ENCODE data around the gene RPS26. TPM values are rescaled to one million over a fixed set of nuclear protein-coding genes. Genes with fewer than 3 reads are reported as not detected.
"Not testable (repeated sequence)": the region's sequence is repeated elsewhere in the genome, so short reads cannot be mapped to it uniquely, and the experiment has no call there.

The RPS26 gene
- total RNA-seq, 1 experiment from 2014 or later: 77.2 TPM

DNA sequence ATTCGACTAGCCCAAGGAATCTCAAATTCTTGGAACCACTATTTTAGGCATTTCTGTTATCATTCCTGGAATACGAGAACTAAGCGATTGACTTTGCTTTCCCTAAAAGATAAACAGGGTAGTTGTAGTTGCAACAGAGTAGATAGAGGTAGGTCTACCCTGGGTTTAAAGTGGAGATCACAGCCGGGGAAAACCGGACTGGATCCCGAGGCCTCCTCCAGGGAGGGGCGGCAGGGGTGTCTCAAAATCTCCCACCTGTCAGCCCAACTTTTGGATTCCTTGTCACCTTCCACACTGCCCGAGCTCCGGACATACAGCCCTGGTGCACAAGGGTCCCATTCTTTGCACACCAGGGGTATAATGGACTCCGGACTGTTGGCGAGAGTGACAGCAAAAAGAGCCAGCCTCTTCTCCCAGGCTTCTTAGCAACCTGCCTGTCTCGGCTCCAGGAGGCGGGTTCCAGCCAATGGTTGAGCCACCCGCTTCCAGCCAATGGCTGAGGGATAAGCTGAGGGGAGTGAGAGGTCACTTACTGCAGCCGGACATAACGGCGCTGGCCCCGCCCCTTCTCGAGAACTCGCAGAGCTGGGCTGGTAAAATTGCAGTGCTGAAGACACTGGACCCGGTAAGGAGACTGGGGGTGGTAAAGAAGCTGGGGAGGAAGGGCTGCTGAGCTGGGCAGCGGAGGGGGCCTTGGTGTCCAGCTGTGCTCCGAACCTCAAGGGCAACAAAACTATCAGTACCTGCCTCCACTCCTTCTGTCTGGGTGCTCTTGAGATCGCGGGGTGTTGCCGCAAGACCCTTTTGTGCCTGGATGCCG, 44.8 kb upstream of the RPS26 start, which contains the start of gene SUOX:
Gene SUOX, plus strand, starts transcription at position 562 of the 820 bp plus-strand sequence. CDS start 4,946 bp downstream, outside the sequence.
- ChIA-PET CTCF (interaction anchor here (0.6 to 3.3 kb wide), 38 partner anchors 8 to 290 kb away, joined by 3 to 68 read pairs (median 4); partner anchors contain the start of genes DNAJC14, ERBB3, ESYT1 and IKZF4), POLR2A (interaction anchor here (0.6 to 2.4 kb wide), 6 partner anchors 10 to 121 kb away, joined by 3 to 20 read pairs (median 6); partner anchors contain the start of genes RAB5B and ZC3H10)
- ATAC-seq: peak; percentile 99
- Mint-ChIP-seq H3K4me1 (0 out of 2 replicates have a peak, but pooled peaks cover 7% of the 10 kb centered on the region), H3K4me3 (peak within 1 kb of the TSS; percentile 95), H3K27ac (peak within 1 kb of the TSS; percentile 96), H3K9me3 (no peaks in the 10 kb centered on the region), H3K27me3 (ENCODE audit: low read depth) (no peaks in the 10 kb centered on the region), H3K36me3 (peaks cover 28% of the 10 kb centered on the region)
- peak; percentile 96 for DNase-seq (ENCODE audit: low spot score)
- TF ChIP-seq ETV6 (CRISPR knock-in tag; IDR thresholded peaks at IDR 0.05) (peak; percentile 83), NR3C1 (CRISPR knock-in tag; conservative IDR thresholded peaks at IDR 0.05; ENCODE audit: low read depth) (no peak), ZNF416 (CRISPR knock-in tag; IDR thresholded peaks at IDR 0.05) (peak; percentile 77; the same call in 1 of the 2 replicates), ESRRA (CRISPR knock-in tag; IDR thresholded peaks at IDR 0.05; ENCODE audit: borderline replicate concordance) (0 out of 2 replicates have a peak, but pooled peaks have one; percentile 62), NFYB (CRISPR knock-in tag; conservative IDR thresholded peaks at IDR 0.05; ENCODE audit: low read depth) (peak; percentile 56), KAT7 (CRISPR knock-in tag; IDR thresholded peaks at IDR 0.05; ENCODE audit: borderline replicate concordance) (0 out of 2 replicates have a peak, but pooled peaks have one; percentile 34), ZNF671 (CRISPR knock-in tag; IDR thresholded peaks at IDR 0.05) (no peak; the same call in 1 of the 2 replicates), ZNF232 (CRISPR knock-in tag; IDR thresholded peaks at IDR 0.05) (0 out of 2 replicates have a peak, but pooled peaks have one; percentile 47)
- TF ChIP-seq, protein P1, sequence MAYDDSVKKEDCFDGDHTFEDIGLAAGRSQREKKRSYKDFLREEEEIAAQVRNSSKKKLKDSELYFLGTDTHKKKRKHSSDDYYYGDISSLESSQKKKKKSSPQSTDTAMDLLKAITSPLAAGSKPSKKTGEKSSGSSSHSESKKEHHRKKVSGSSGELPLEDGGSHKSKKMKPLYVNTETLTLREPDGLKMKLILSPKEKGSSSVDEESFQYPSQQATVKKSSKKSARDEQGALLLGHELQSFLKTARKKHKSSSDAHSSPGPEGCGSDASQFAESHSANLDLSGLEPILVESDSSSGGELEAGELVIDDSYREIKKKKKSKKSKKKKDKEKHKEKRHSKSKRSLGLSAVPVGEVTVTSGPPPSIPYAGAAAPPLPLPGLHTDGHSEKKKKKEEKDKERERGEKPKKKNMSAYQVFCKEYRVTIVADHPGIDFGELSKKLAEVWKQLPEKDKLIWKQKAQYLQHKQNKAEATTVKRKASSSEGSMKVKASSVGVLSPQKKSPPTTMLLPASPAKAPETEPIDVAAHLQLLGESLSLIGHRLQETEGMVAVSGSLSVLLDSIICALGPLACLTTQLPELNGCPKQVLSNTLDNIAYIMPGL (CRISPR knock-in tag; IDR thresholded peaks at IDR 0.05): no peak
- TF ChIP-seq, protein P2, sequence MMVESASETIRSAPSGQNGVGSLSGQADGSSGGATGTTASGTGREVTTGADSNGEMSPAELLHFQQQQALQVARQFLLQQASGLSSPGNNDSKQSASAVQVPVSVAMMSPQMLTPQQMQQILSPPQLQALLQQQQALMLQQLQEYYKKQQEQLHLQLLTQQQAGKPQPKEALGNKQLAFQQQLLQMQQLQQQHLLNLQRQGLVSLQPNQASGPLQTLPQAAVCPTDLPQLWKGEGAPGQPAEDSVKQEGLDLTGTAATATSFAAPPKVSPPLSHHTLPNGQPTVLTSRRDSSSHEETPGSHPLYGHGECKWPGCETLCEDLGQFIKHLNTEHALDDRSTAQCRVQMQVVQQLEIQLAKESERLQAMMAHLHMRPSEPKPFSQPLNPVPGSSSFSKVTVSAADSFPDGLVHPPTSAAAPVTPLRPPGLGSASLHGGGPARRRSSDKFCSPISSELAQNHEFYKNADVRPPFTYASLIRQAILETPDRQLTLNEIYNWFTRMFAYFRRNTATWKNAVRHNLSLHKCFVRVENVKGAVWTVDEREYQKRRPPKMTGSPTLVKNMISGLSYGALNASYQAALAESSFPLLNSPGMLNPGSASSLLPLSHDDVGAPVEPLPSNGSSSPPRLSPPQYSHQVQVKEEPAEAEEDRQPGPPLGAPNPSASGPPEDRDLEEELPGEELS (CRISPR knock-in tag; IDR thresholded peaks at IDR 0.05): peak; percentile 47; the same call in 1 of the 2 replicates
- TF ChIP-seq, protein P3, sequence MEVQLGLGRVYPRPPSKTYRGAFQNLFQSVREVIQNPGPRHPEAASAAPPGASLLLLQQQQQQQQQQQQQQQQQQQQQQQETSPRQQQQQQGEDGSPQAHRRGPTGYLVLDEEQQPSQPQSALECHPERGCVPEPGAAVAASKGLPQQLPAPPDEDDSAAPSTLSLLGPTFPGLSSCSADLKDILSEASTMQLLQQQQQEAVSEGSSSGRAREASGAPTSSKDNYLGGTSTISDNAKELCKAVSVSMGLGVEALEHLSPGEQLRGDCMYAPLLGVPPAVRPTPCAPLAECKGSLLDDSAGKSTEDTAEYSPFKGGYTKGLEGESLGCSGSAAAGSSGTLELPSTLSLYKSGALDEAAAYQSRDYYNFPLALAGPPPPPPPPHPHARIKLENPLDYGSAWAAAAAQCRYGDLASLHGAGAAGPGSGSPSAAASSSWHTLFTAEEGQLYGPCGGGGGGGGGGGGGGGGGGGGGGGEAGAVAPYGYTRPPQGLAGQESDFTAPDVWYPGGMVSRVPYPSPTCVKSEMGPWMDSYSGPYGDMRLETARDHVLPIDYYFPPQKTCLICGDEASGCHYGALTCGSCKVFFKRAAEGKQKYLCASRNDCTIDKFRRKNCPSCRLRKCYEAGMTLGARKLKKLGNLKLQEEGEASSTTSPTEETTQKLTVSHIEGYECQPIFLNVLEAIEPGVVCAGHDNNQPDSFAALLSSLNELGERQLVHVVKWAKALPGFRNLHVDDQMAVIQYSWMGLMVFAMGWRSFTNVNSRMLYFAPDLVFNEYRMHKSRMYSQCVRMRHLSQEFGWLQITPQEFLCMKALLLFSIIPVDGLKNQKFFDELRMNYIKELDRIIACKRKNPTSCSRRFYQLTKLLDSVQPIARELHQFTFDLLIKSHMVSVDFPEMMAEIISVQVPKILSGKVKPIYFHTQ (CRISPR knock-in tag; IDR thresholded peaks at IDR 0.05): 0 out of 2 replicates have a peak, but pooled peaks have one; percentile 50

DNA sequence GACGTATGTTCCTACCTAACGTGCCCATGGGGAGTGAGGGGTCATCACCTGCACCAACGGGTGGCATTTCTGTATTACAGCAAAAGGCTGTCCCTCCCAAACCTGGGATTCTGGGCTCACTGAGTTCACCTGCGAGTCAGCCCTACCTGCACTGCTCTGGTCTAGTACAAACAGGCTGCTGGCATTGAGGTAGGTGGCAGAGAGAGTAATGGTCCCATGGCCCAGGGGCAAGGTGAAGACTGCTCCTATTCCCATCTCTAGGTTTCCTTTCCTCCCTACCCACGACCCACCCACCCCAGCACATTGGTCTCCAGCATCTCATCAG, 44.2 kb upstream of the RPS26 start:
- ChIA-PET POLR2A (interaction anchor here (0.6 to 2.4 kb wide), 6 partner anchors 10 to 121 kb away, joined by 3 to 20 read pairs (median 6); partner anchors contain the start of genes RAB5B and ZC3H10), CTCF (interaction anchor here (0.6 to 3.3 kb wide), 30 partner anchors 9 to 290 kb away, joined by 3 to 68 read pairs (median 4); partner anchors contain the start of genes DNAJC14, ERBB3, ESYT1 and IKZF4)
- DNase-seq (ENCODE audit: low spot score) (no peak), ATAC-seq (peak; percentile 23)
- Mint-ChIP-seq H3K27me3 (ENCODE audit: low read depth) (no peaks in the 10 kb centered on the region), H3K4me1 (0 out of 2 replicates have a peak, but pooled peaks cover 7% of the 10 kb centered on the region), H3K4me3 (peak overlapping the region; percentile 95), H3K9me3 (no peaks in the 10 kb centered on the region), H3K27ac (peak overlapping the region; percentile 91), H3K36me3 (peaks cover 28% of the 10 kb centered on the region)
- TF ChIP-seq SP1 (CRISPR knock-in tag; conservative IDR thresholded peaks at IDR 0.05) (no peak), ZNF121 (CRISPR knock-in tag; IDR thresholded peaks at IDR 0.05) (0 out of 2 replicates have a peak, but pooled peaks have one; percentile 19), ETV6 (CRISPR knock-in tag; IDR thresholded peaks at IDR 0.05) (0 out of 2 replicates have a peak, but pooled peaks have one; percentile 9), SOX15 (CRISPR knock-in tag; IDR thresholded peaks at IDR 0.05) (no peak), FOXJ3 (CRISPR knock-in tag; IDR thresholded peaks at IDR 0.05; ENCODE audit: borderline replicate concordance) (no peak)
- TF ChIP-seq, protein P3 (CRISPR knock-in tag; IDR thresholded peaks at IDR 0.05): no peak
- TF ChIP-seq, protein P2 (CRISPR knock-in tag; IDR thresholded peaks at IDR 0.05): no peak

DNA sequence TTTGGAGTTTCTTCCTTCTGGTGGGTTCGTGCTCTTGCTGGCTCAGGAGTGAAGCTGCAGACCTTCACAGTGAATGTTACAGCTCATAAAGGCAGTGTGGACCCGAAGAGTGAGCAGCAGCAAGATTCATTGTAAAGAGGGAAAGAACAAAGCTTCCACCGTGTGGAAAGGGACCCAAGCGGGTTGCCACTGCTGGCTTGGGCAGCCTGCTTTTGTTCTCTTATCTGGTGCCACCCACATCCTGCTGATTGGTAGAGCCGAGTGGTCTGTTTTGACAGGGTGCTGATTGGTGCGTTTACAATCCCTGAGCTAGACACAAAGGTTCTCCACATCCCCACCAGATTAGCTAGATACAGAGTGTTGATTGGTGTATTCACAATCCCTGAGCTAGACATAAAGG, 42.2 kb upstream of the RPS26 start:
- Mint-ChIP-seq H3K27ac (peak overlapping the region; percentile 83), H3K36me3 (peaks cover 34% of the 10 kb centered on the region)
- H3K4me3 Mint-ChIP-seq; ATAC-seq; H3K4me1 Mint-ChIP-seq; DNase-seq (ENCODE audit: low spot score); H3K9me3 Mint-ChIP-seq; H3K27me3 Mint-ChIP-seq (ENCODE audit: low read depth): not testable (repeated sequence)
- POLR2A ChIA-PET: interaction anchor here (1.5 kb wide), 1 partner anchor 25 kb away, joined by 3 read pairs; the partner anchor contains the start of gene RAB5B
- CTCF ChIA-PET: interaction anchor here (0.6 to 0.7 kb wide), 2 partner anchors 79 to 86 kb away, joined by 3 read pairs; no protein-coding TSS in a partner anchor
